Neural crest cell (in vitro differentiated cells): ENCODE results near the gene C20orf204. TPM values are rescaled to one million over a fixed set of nuclear protein-coding genes. Genes with fewer than 3 reads are reported as not detected.

Experiments
- DNase-seq: peaks from one replicate; pipeline ENCODE4 v3.0.0; 2021; ENCODE audit warnings: low read depth, mixed read lengths, low spot score
- H3K27ac Mint-ChIP-seq: one replicate; pipeline ENCODE4 v1.8.0; 2021; ENCODE audit warnings: mild to moderate bottlenecking, mixed read lengths; ENCODE audit not compliant: unreplicated experiment
- H3K27me3 Mint-ChIP-seq: 2 replicates; pipeline ENCODE4 v1.8.0; 2021; ENCODE audit warnings: low read depth, mild to moderate bottlenecking, mixed read lengths
- H3K36me3 Mint-ChIP-seq: 2 replicates; pipeline ENCODE4 v1.8.0; 2021; ENCODE audit warnings: low read depth, mild to moderate bottlenecking, mixed read lengths
- H3K4me1 Mint-ChIP-seq: 2 replicates; pipeline ENCODE4 v1.8.0; 2021; ENCODE audit warnings: mixed read lengths
- H3K4me3 Mint-ChIP-seq: one replicate; pipeline ENCODE4 v1.8.0; 2021; ENCODE audit warnings: mild to moderate bottlenecking, mixed read lengths
- H3K9me3 Mint-ChIP-seq: 2 replicates; pipeline ENCODE4 v1.8.0; 2021; ENCODE audit warnings: mixed read lengths
- total RNA-seq: library from RNA; stranded (reverse); gene quantifications from 2 replicates; pipeline ENCODE4 v1.2.1, GENCODE V29; 2021
- TF ChIP-seq, protein P1 (sequence below): fragments of 200-600 bp; sonication (generic); conservative IDR thresholded peaks from 2 replicates; pipeline ENCODE4 v1.5.0; 2021; ENCODE audit warnings: antibody characterized with exemption, mild to moderate bottlenecking

Gene C20orf204
- total RNA-seq, 1 donor from 2014 or later, result 2.3 TPM

DNA sequence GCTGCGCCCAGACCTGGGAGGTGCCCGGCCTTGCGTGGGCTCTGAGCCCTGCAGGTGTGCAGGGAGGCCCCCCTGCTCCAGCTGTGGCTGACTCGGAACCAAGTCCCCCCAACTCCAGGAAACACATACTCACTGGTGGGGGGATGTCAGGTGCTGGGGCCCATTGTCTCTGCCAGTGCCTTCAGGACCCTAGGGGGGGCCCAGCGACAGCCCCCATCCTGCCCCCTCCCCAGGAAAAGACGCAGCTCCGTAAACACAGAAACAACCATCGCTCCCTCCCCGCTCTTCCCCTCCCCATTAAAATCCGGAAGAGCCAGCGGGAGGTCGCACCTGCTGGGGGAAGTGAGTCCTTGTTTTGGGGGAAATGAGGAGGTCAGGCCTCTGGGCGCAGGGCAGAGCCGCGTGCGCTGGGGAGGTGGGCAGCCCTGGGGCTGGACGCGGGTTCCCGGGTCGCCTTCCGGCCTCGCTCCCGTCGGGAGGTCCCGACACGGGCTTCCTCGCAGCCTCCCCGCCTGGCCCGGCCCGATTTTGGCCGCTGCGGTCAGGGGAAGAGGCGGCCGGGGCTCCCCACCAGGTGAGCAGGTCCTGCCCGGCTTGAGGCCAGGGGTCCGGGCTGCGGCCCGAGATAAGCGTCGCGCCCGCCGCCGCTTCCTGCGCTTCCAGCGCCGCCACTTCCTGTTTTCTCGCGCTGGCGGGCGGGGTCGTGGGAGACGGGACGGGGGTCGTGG lies 6.2 kb downstream of the C20orf204 start:
- Mint-ChIP-seq H3K27ac (no peak overlapping the region), H3K9me3 (no peaks in the 10 kb centered on the region), H3K4me1 (peaks cover 4% of the 10 kb centered on the region), H3K27me3 (peaks cover 92% of the 10 kb centered on the region), H3K4me3 (no peak overlapping the region), H3K36me3 (no peaks in the 10 kb centered on the region)
- TF ChIP-seq, protein P1, sequence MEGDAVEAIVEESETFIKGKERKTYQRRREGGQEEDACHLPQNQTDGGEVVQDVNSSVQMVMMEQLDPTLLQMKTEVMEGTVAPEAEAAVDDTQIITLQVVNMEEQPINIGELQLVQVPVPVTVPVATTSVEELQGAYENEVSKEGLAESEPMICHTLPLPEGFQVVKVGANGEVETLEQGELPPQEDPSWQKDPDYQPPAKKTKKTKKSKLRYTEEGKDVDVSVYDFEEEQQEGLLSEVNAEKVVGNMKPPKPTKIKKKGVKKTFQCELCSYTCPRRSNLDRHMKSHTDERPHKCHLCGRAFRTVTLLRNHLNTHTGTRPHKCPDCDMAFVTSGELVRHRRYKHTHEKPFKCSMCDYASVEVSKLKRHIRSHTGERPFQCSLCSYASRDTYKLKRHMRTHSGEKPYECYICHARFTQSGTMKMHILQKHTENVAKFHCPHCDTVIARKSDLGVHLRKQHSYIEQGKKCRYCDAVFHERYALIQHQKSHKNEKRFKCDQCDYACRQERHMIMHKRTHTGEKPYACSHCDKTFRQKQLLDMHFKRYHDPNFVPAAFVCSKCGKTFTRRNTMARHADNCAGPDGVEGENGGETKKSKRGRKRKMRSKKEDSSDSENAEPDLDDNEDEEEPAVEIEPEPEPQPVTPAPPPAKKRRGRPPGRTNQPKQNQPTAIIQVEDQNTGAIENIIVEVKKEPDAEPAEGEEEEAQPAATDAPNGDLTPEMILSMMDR, result no peak
- DNase-seq, result no peak

DNA sequence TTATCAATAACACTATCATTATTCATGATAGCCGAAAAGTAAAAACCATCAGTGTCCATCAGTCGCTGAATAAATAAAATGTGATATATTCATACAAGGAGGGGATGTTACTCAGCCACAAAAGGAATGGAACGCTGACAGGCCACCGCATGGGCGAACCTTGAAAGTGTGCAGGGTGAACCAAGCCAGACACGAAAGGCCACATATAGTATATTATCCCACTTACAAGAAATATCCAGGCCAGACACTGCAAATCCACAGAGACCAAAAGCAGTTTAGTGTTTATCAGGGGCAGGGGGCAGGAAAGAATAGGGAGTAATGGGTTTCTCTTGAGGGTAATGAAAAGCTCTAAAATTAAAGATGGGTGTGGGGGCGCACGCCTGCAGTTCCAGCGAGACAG lies 7.8 kb downstream of the C20orf204 start:
- H3K4me1 Mint-ChIP-seq, result no peaks in the 10 kb centered on the region
- no peak overlapping the region for H3K27ac Mint-ChIP-seq
- no peaks in the 10 kb centered on the region for H3K9me3 Mint-ChIP-seq
- peaks cover 87% of the 10 kb centered on the region for H3K27me3 Mint-ChIP-seq
- TF ChIP-seq, protein P1, result no peak
- no peak for DNase-seq
- H3K4me3 Mint-ChIP-seq, result peak overlapping the region; percentile 54
- H3K36me3 Mint-ChIP-seq, result no peaks in the 10 kb centered on the region

DNA sequence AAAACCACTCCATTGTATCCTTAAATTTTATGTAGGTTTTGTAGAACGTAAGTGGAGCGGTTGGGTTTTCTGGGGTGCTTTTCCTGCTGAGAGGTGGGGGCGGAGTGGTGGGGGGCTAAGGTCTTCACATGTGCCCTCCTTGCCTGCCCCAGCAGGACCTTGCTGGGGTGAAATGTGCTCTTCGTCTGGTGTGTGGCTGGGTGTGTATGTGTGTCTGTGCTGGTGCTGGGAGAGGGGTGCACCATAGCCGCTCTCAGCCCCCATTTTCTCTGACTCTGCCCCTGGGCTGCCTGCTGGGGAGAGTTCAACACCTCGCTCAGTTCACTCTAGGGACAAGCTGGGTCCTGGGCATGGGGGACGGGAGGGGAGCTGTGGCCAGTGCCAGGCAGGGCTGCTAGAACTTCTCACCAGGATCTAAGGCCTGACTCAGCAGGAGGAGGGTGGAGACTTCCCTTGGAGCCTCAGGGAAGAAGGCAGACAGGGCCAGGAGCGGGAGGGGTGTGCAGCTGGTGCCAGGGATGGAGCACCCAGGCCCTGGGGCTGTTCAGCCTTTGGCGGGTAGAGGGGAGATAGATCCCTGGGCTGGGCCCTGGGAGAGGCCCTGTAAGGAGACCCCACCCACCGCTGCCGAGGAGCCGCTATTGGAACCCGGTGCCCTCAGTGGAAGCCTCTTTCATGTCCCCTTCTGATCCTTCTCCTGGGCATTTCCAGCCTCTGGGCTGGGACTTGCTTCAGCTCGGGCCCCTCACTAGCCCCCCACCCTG lies 8.7 kb downstream of the C20orf204 start:
- TF ChIP-seq, protein P1, result no peak
- Mint-ChIP-seq H3K27ac (no peak overlapping the region), H3K9me3 (no peaks in the 10 kb centered on the region), H3K4me1 (no peaks in the 10 kb centered on the region), H3K4me3 (peak overlapping the region; percentile 59), H3K36me3 (no peaks in the 10 kb centered on the region), H3K27me3 (peaks cover 83% of the 10 kb centered on the region)
- DNase-seq, result no peak

DNA sequence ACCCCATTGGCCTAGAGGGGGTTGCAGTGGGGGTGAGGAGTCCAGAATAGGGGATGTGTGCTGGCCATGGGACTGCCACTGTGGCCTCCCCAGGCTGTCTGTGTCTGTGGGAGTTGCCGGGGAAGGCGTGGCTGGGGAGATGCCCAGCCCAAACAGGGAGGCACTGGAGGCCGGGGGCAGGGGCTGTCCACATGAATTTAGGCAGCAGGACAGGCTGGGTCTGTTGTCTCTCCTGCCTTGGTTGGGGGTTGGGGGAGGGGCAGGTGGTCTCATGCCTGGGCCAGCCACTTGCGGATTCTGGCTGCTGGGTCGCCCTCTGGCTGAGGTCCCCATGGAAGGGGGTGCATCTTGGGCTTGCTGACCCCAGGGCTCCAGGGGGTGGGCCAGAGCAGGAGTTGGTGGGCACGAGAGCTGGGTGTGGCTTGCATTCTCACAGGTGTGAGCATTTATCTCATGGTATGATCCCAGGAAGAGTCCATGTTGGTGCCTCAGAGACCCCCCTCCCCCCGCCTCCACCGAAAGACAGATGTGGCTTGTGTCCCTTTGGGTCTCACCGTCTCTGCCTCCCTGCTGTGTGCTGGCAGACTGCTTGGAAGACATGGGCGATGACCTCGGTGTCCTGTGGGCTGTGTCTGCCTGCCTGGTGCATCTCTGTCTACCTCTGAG lies 9.5 kb downstream of the C20orf204 start:
- Mint-ChIP-seq H3K27me3 (peaks cover 81% of the 10 kb centered on the region), H3K9me3 (no peaks in the 10 kb centered on the region), H3K36me3 (no peaks in the 10 kb centered on the region), H3K27ac (no peak overlapping the region), H3K4me1 (no peaks in the 10 kb centered on the region), H3K4me3 (no peak overlapping the region)
- TF ChIP-seq, protein P1, result no peak
- no peak for DNase-seq

DNA sequence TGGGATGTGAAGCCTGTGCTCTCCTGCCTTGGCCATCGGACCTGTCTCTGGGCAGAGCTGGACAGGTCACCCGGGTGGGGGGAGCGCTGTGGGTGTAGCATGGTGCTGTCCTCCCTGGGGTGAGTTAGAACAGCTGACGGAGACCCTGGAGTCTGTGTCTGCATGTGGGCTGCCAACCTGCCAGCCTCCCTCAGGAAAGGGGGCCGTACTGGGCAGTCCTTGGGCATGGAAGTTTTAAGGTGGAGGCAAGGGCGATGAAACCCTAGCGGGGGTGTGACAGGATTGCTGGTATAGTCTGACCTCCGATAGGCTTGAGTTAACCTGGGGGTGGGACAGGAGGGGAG lies 11.0 kb downstream of the C20orf204 start:
- TF ChIP-seq, protein P1, result no peak
- DNase-seq, result no peak
- H3K4me3 Mint-ChIP-seq, result no peak overlapping the region

More for the DNA sequence above, 11.0 kb downstream of the C20orf204 start:
- Mint-ChIP-seq H3K27me3 (peaks cover 80% of the 10 kb centered on the region), H3K36me3 (no peaks in the 10 kb centered on the region), H3K4me1 (no peaks in the 10 kb centered on the region), H3K9me3 (no peaks in the 10 kb centered on the region), H3K27ac (no peak overlapping the region)
